Endothelial cell of umbilical vein (primary cell): Measurements from ENCODE around the gene TIGD1. TPM values are rescaled to one million over a fixed set of nuclear protein-coding genes. Genes with fewer than 3 reads are reported as not detected.

Experiments used
- BruUV-seq: library from RNA; stranded (reverse); fragments of 400-500 nt; replicated peaks from 2 replicates; lab custom pipeline; 2021; lab: Mats Ljungman, UMichigan
- CTCF ChIA-PET: fragments of 300-600, 350-600 bp; sonication (Branson Sonifier 250); formaldehyde crosslinking; loops from one replicate; lab custom pipeline; 2021; ENCODE audit warnings: antibody characterized with exemption, inconsistent platforms; lab: Charles Lee
- POLR2A ChIA-PET: fragments of 300-600, 350-600 bp; sonication (Branson Sonifier 250); formaldehyde crosslinking; loops from one replicate; lab custom pipeline; 2021; ENCODE audit warnings: antibody characterized with exemption, inconsistent platforms; lab: Charles Lee
- DNase-seq: peaks from one replicate; pipeline ENCODE4 v3.0.0-alpha.2; 2011; ENCODE audit warnings: low read depth, low spot score
- FAIRE-seq: peaks from 2 replicates; lab custom pipeline; 2011; peaks lifted over from hg19 to GRCh38; lab: Jason Lieb, UNC
- H2AFZ ChIP-seq: 2 replicates; pipeline ENCODE4 v1.6.0; 2012; ENCODE audit warnings: low read depth, low read length, control low read depth, inconsistent platforms
- H3K27ac ChIP-seq: 2 replicates; pipeline ENCODE4 v1.5.1; 2011; ENCODE audit warnings: low read depth, mild to moderate bottlenecking, control low read depth, low read length, moderate library complexity; ENCODE audit not compliant: insufficient read depth
- H3K27me3 ChIP-seq, 2 experiments: 2 replicates each; pipeline versions ENCODE4 v1.6.0 to v1.6.1; 2011; ENCODE audit warnings: low read length in 2 of 2, mixed read lengths in 1 of 2; ENCODE audit not compliant: control insufficient read depth in 2 of 2, insufficient read depth in 2 of 2
- H3K36me3 ChIP-seq, 2 experiments: 2 replicates in 1 of 2; 3 replicates in 1 of 2; pipeline ENCODE4 v1.5.1; 2011; ENCODE audit warnings: low read length in 2 of 2, mild to moderate bottlenecking in 1 of 2, moderate library complexity in 1 of 2; ENCODE audit not compliant: control insufficient read depth in 2 of 2, insufficient read depth in 2 of 2; ENCODE audit errors: extremely low read depth in 1 of 2
- H3K4me1 ChIP-seq: 3 replicates; pipeline ENCODE4 v1.5.1; 2011; ENCODE audit warnings: mild to moderate bottlenecking, low read length; ENCODE audit not compliant: control insufficient read depth, insufficient read depth; ENCODE audit errors: extremely low read depth
- H3K4me2 ChIP-seq: 2 replicates; pipeline ENCODE4 v1.6.1; 2011; ENCODE audit warnings: low read length, control low read depth, mixed read lengths; ENCODE audit not compliant: insufficient read depth
- H3K4me3 ChIP-seq, 3 experiments: fragments of 200-600 bp in 1 of 3; sonication (generic), shearing (Covaris generic) in 1 of 3; replicated peaks in 1 of 3; 2 replicates each; pipeline ENCODE4 v1.5.1; 2011 to 2016; ENCODE audit warnings: control low read depth in 3 of 3, low read length in 3 of 3, mild to moderate bottlenecking in 2 of 3, inconsistent platforms in 1 of 3, low read depth in 1 of 3, moderate library complexity in 1 of 3; ENCODE audit not compliant: insufficient read depth in 1 of 3
- H3K79me2 ChIP-seq: 2 replicates; pipeline ENCODE4 v1.6.0; 2012; ENCODE audit warnings: low read length, inconsistent platforms; ENCODE audit not compliant: control insufficient read depth, insufficient read depth
- H3K9ac ChIP-seq: replicated peaks from 2 replicates; pipeline ENCODE3; 2011; ENCODE audit warnings: low read length, control low read depth; ENCODE audit not compliant: insufficient read depth; ENCODE audit errors: extremely low read depth
- H3K9me1 ChIP-seq: replicated peaks from 3 replicates; pipeline ENCODE4 v1.6.0; 2011; ENCODE audit warnings: mild to moderate bottlenecking, low read length; ENCODE audit not compliant: control insufficient read depth, insufficient read depth; ENCODE audit errors: extremely low read depth
- H3K9me3 ChIP-seq: replicated peaks from 2 replicates; pipeline ENCODE4 v1.5.1; 2012; ENCODE audit warnings: low read length, inconsistent platforms; ENCODE audit not compliant: control insufficient read depth, insufficient read depth
- H4K20me1 ChIP-seq: replicated peaks from 2 replicates; pipeline ENCODE3; 2011; ENCODE audit warnings: mild to moderate bottlenecking, low read length; ENCODE audit not compliant: control insufficient read depth, insufficient read depth; ENCODE audit errors: extremely low read depth
- EZH2 ChIP-seq: IDR thresholded peaks from 2 replicates; pipeline ENCODE4 v1.6.1; 2012; ENCODE audit warnings: borderline replicate concordance, low read depth, mild to moderate bottlenecking, moderate library complexity, low read length, inconsistent platforms; ENCODE audit not compliant: severe bottlenecking
- FOS ChIP-seq: IDR thresholded peaks from 2 replicates; pipeline ENCODE4 v1.6.1; 2011; ENCODE audit warnings: mild to moderate bottlenecking, low read length, moderate library complexity, borderline replicate concordance; ENCODE audit not compliant: insufficient read depth
- GATA2 ChIP-seq: IDR thresholded peaks from 2 replicates; pipeline ENCODE4 v1.7.0; 2011; ENCODE audit warnings: low read depth, mild to moderate bottlenecking, moderate library complexity, mixed read lengths, low read length; ENCODE audit not compliant: insufficient read length, insufficient read depth
- JUN ChIP-seq: IDR thresholded peaks from 2 replicates; pipeline ENCODE4 v1.6.1; 2011; ENCODE audit warnings: borderline replicate concordance, low read depth; ENCODE audit not compliant: insufficient read length, insufficient read depth
- MYC ChIP-seq: IDR thresholded peaks from one replicate; pipeline ENCODE4 v1.6.1; 2011; ENCODE audit warnings: mild to moderate bottlenecking, low read depth, low read length
- POLR2A ChIP-seq: IDR thresholded peaks from 2 replicates; pipeline ENCODE4 v1.6.1; 2012; ENCODE audit warnings: low read depth, mild to moderate bottlenecking, control low read depth, low read length
- POLR2AphosphoS5 ChIP-seq: IDR thresholded peaks from 2 replicates; pipeline ENCODE4 v1.6.1; 2012; ENCODE audit warnings: low read depth, mild to moderate bottlenecking, control low read depth, low read length, moderate library complexity; ENCODE audit not compliant: insufficient read depth
- dilution Hi-C: fragments of 300-500 bp; cut with MboI; formaldehyde crosslinking; loops from one replicate; pipeline ENCODE4 v1.15.0; 2019; ENCODE audit warnings: low sequenced_read_pairs; ENCODE audit not compliant: extremely low pct_ligation_motif_present
- intact Hi-C: fragments of 100-400 bp; cut with micrococcal nuclease; formaldehyde crosslinking; loops from one replicate; pipeline ENCODE4 v1.10.0; 2022
- polyA plus RNA-seq, 4 experiments: library from polyadenylated mRNA; depleted of rRNA in 3 of 4; stranded (reverse) in 3 of 4; unstranded in 1 of 4; fragments of >200 nt; gene quantifications; 2 replicates each; pipeline versions ENCODE4 v1.2.1 to v1.2.3, GENCODE V29; 2011 to 2012; ENCODE audit warnings: missing spikeins in 1 of 4
- total RNA-seq: library from RNA; stranded (reverse); gene quantifications from 2 replicates; pipeline ENCODE4 v1.2.3, GENCODE V29; 2021
- TF ChIP-seq, protein P1 (sequence below): IDR thresholded peaks from 2 replicates; pipeline ENCODE4 v1.6.1; 2011; ENCODE audit not compliant: insufficient read depth, insufficient read length
- TF ChIP-seq, protein P2 (sequence below), 2 donors: IDR thresholded peaks; 1 replicate in 1 of 2; 2 replicates in 1 of 2; pipeline ENCODE4 v1.5.1; 2011; ENCODE audit warnings: low read length in 2 of 2, mild to moderate bottlenecking in 2 of 2, moderate library complexity in 2 of 2, control low read depth in 1 of 2, inconsistent platforms in 1 of 2, low read depth in 1 of 2; ENCODE audit not compliant: insufficient read depth in 1 of 2; ENCODE audit errors: extremely low read depth in 1 of 2

Gene TIGD1
- total and polyA plus RNA-seq, 2 donors (not counting 3 experiments of a cell fraction or from before 2014, with no cell fraction given) = 1.6 to 3.3 TPM

DNA sequence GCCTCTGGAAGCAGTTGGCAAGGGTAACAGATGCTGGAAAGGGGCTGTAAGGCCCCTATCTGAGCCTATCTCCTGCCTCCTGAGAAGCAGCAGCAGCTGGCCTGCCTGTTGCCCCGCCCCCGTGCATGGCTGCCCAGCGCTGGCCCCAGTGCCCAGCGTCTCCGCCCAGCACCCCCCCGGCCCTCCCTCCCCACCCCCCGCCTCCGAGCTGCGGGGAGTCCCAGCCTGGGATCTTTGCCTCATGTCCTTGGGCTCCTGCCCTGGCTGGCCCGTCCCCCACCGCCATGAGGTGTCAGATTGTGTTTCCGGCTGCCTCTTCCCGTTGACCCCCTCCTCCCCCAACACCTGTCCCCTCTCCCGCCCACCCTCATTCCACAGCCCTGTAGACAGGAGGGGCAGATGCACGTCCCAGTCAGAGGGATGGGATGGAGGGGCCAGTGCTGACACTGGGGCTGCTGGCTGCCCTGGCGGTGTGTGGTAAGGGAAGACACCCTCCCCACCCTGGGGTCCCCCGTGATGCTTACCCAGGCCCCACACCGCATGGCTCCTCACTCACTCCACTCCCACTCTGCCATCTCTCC is 24.5 kb downstream of the TIGD1 start, which contains the start of gene CHRND:
CHRND (plus strand) TSS at position 370 of the 581 bp plus-strand sequence; CDS start at position 426, 56 bp downstream.
- Histone ChIP-seq H2AFZ (no peak within 1 kb of the TSS), H3K9me3 (no peaks in the 10 kb centered on the region), H3K79me2 (no peaks in the 10 kb centered on the region), H3K4me1 (no peaks in the 10 kb centered on the region), H4K20me1 (no peaks in the 10 kb centered on the region), H3K27me3 (peaks cover 16 to 22% of the 10 kb centered on the region in 2 experiments), H3K4me2 (no peak within 1 kb of the TSS), H3K9me1 (no peaks in the 10 kb centered on the region), H3K9ac (no peak within 1 kb of the TSS), H3K4me3 (no peak within 1 kb of the TSS), H3K27ac (no peak within 1 kb of the TSS), H3K36me3 (no peaks in the 10 kb centered on the region)
- ChIA-PET POLR2A (no interaction called here), CTCF (interaction anchor here (1.3 kb wide), 1 partner anchor 79 kb away, joined by 3 read pairs; no protein-coding TSS in a partner anchor)
- FAIRE-seq = no peak
- dilution Hi-C loops = no loop called here
- no peak for DNase-seq
- no TSS peak for BruUV-seq
- intact Hi-C loops = loop anchor here (2.0 kb wide), 1 partner anchor 25 kb away; the partner anchor contains the start of genes EIF4E2 and TIGD1
- TF ChIP-seq GATA2 = no peak
- TF ChIP-seq JUN = no peak
- TF ChIP-seq POLR2A = no peak
- TF ChIP-seq, protein P1, sequence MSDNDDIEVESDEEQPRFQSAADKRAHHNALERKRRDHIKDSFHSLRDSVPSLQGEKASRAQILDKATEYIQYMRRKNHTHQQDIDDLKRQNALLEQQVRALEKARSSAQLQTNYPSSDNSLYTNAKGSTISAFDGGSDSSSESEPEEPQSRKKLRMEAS = no peak
- no peak for TF ChIP-seq MYC
- TF ChIP-seq, protein P2, sequence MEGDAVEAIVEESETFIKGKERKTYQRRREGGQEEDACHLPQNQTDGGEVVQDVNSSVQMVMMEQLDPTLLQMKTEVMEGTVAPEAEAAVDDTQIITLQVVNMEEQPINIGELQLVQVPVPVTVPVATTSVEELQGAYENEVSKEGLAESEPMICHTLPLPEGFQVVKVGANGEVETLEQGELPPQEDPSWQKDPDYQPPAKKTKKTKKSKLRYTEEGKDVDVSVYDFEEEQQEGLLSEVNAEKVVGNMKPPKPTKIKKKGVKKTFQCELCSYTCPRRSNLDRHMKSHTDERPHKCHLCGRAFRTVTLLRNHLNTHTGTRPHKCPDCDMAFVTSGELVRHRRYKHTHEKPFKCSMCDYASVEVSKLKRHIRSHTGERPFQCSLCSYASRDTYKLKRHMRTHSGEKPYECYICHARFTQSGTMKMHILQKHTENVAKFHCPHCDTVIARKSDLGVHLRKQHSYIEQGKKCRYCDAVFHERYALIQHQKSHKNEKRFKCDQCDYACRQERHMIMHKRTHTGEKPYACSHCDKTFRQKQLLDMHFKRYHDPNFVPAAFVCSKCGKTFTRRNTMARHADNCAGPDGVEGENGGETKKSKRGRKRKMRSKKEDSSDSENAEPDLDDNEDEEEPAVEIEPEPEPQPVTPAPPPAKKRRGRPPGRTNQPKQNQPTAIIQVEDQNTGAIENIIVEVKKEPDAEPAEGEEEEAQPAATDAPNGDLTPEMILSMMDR (IDR thresholded peaks at IDR 0.05; ENCODE audit: extremely low read depth in 1 of 2, insufficient read depth in 1 of 2, low read depth in 1 of 2, low read length in 2 of 2) = no peak
- no peak for TF ChIP-seq FOS
- no peak for TF ChIP-seq POLR2AphosphoS5
- TF ChIP-seq EZH2 = no peak
